Right cardiac atrium (tissue), 5 donors: ENCODE data around the gene OR10A7. TPM values are rescaled to one million over a fixed set of nuclear protein-coding genes. Genes with fewer than 3 reads are reported as not detected.

Experiments
- ATAC-seq, 2 donors: fragments of 200-7000 bp; cut with Tn5 transposase; one replicate each; pipeline versions ENCODE4 v1.8.0 to v1.9.1; 2020; ENCODE audit warnings: moderate library complexity in 2 of 2, mild to moderate bottlenecking in 1 of 2
- DNase-seq, 3 donors: peaks; one replicate each; pipeline ENCODE4 v3.0.0-alpha.2; 2020
- H3K27ac ChIP-seq: one replicate; pipeline ENCODE4 v1.5.1; 2013; ENCODE audit warnings: mild to moderate bottlenecking, low read length, control low read depth, moderate library complexity
- H3K27me3 ChIP-seq: one replicate; pipeline ENCODE4 v1.6.1; 2013; ENCODE audit not compliant: control insufficient read depth, insufficient read depth
- H3K4me1 ChIP-seq: one replicate; pipeline ENCODE4 v1.6.1; 2013; ENCODE audit warnings: low read length; ENCODE audit not compliant: control insufficient read depth, insufficient read depth
- H3K4me3 ChIP-seq: one replicate; pipeline ENCODE4 v1.5.1; 2013; ENCODE audit warnings: low read length, control low read depth
- H3K9me3 ChIP-seq: one replicate; pipeline ENCODE4 v1.6.1; 2013; ENCODE audit warnings: low read length; ENCODE audit not compliant: control insufficient read depth
- WGBS: extraction: QIAGEN DNeasy Blood & Tissue Kit; methylation state at CpG from one replicate; pipeline ENCODE4 v1.1.7; 2013; 5-methylcytosine and 5-hydroxymethylcytosine counted together
- intact Hi-C, 4 donors: fragments of 100-400 bp; cut with DNase I; formaldehyde crosslinking; loops; one replicate each; pipeline versions ENCODE4 v1.11.0 to v1.14.0; 2022 to 2023
- polyA plus RNA-seq: library from polyadenylated mRNA; stranded (reverse); fragments of 200-250 nt; gene quantifications from one replicate; pipeline ENCODE4 v1.2.3, GENCODE V29; 2013
- total RNA-seq, 4 donors: library from RNA; stranded (reverse); fragmentation: NEBNext Ultra II Directional; extraction: Animal tissue kit (Norgen Biotek cat#: 25700); gene quantifications; one replicate each; pipeline ENCODE4 v1.2.1, GENCODE V29; 2021
- donor health status: healthy with polysubstance abuse.
- donor health status: DM: no; HTN: yes; CAD: no.
- donor health status: DM: no; HTN: no; CAD: no.
- donor health status: DM: no; HTN: yes; CAD: no; lungs with severe emphysema.
- donor health status: DM: yes; HTN: yes; CAD: no.

Gene OR10A7
- total and polyA plus RNA-seq, 5 donors: not detected

GRCh38 chr12:55246159-55246558, 25.3 kb downstream of the OR10A7 start:
- WGBS: 60% methylated on average over 1 of the region's 1 CpG
- DNase-seq: no peak
- no peak overlapping the region for H3K4me3 ChIP-seq
- no peak for ATAC-seq
- H3K4me1 ChIP-seq: no peaks in the 10 kb centered on the region
- no peaks in the 10 kb centered on the region for H3K9me3 ChIP-seq
- intact Hi-C loops: no loop called here
- H3K27me3 ChIP-seq: no peaks in the 10 kb centered on the region
- no peak overlapping the region for H3K27ac ChIP-seq

GRCh38 chr12:55250944-55251343, 30.1 kb downstream of the OR10A7 start:
- 55% methylated on average over 3 of the region's 3 CpGs for WGBS
- Histone ChIP-seq H3K4me3 (no peak overlapping the region), H3K9me3 (no peaks in the 10 kb centered on the region), H3K4me1 (no peaks in the 10 kb centered on the region), H3K27ac (no peak overlapping the region), H3K27me3 (no peaks in the 10 kb centered on the region)
- intact Hi-C loops: no loop called here
- DNase-seq (no peak), ATAC-seq (no peak)

GRCh38 chr12:55253281-55253680, 32.5 kb downstream of the OR10A7 start:
- H3K4me1 ChIP-seq: no peaks in the 10 kb centered on the region
- DNase-seq: no peak
- no peaks in the 10 kb centered on the region for H3K27me3 ChIP-seq
- no peak for ATAC-seq
- no peak overlapping the region for H3K27ac ChIP-seq
- no peak overlapping the region for H3K4me3 ChIP-seq
- no peaks in the 10 kb centered on the region for H3K9me3 ChIP-seq
- intact Hi-C loops: no loop called here

- ATAC-seq: no peak
- intact Hi-C loops: no loop called here
- no peaks in the 10 kb centered on the region for H3K9me3 ChIP-seq
- H3K27me3 ChIP-seq: no peaks in the 10 kb centered on the region
- 88% methylated on average over 4 of the region's 4 CpGs for WGBS
- no peaks in the 10 kb centered on the region for H3K4me1 ChIP-seq
- no peak overlapping the region for H3K4me3 ChIP-seq
- no peak overlapping the region for H3K27ac ChIP-seq
- DNase-seq: no peak
Measured at GRCh38 chr12:55256831-55257230, 36.0 kb downstream of the OR10A7 start.

GRCh38 chr12:55258303-55258702, 37.5 kb downstream of the OR10A7 start:
- intact Hi-C loops: no loop called here
- DNase-seq: no peak
- WGBS: 61% methylated on average over 2 of the region's 2 CpGs

More at GRCh38 chr12:55258303-55258702, 37.5 kb downstream of the OR10A7 start:
- no peaks in the 10 kb centered on the region for H3K4me1 ChIP-seq
- no peaks in the 10 kb centered on the region for H3K27me3 ChIP-seq
- H3K4me3 ChIP-seq: no peak overlapping the region
- no peaks in the 10 kb centered on the region for H3K9me3 ChIP-seq
- ATAC-seq: no peak
- no peak overlapping the region for H3K27ac ChIP-seq

Other genes with a start within 250 kb of the OR10A7 start
- 1 to 10 TPM in 1 of 4 donors, under 1 TPM in 3; 0.59 to 1.1 (median 0.83) TPM for gene TESPA1, start 236.3 kb upstream of the OR10A7 start, total RNA-seq
- 0.14 TPM for gene TESPA1, start 236.3 kb upstream of the OR10A7 start, polyA plus RNA-seq
- gene NEUROD4, start 201.1 kb upstream of the OR10A7 start, total RNA-seq: not detected
- not detected for gene NEUROD4, start 201.1 kb upstream of the OR10A7 start, polyA plus RNA-seq
- gene OR9K2, start 94.6 kb upstream of the OR10A7 start, total RNA-seq: not detected
- not detected for gene OR9K2, start 94.6 kb upstream of the OR10A7 start, polyA plus RNA-seq
- not detected for gene OR6C74, start 23.6 kb downstream of the OR10A7 start, total RNA-seq
- not detected for gene OR6C74, start 23.6 kb downstream of the OR10A7 start, polyA plus RNA-seq
- gene OR6C6, start 75.5 kb downstream of the OR10A7 start, total RNA-seq: not detected
- not detected for gene OR6C6, start 75.5 kb downstream of the OR10A7 start, polyA plus RNA-seq
- not detected for gene OR6C1, start 93.3 kb downstream of the OR10A7 start, total RNA-seq
- gene OR6C1, start 93.3 kb downstream of the OR10A7 start, polyA plus RNA-seq: not detected
- gene OR6C3, start 109.7 kb downstream of the OR10A7 start, total RNA-seq: not detected
- gene OR6C3, start 109.7 kb downstream of the OR10A7 start, polyA plus RNA-seq: not detected
- not detected for gene OR6C75, start 141.9 kb downstream of the OR10A7 start, total RNA-seq
- gene OR6C75, start 141.9 kb downstream of the OR10A7 start, polyA plus RNA-seq: not detected
- gene OR6C65, start 179.5 kb downstream of the OR10A7 start, total RNA-seq: not detected
- gene OR6C65, start 179.5 kb downstream of the OR10A7 start, polyA plus RNA-seq: not detected
- gene OR6C76, start 205.2 kb downstream of the OR10A7 start, total RNA-seq: not detected
- not detected for gene OR6C76, start 205.2 kb downstream of the OR10A7 start, polyA plus RNA-seq
- not detected for gene OR6C2, start 223.1 kb downstream of the OR10A7 start, total RNA-seq
- gene OR6C2, start 223.1 kb downstream of the OR10A7 start, polyA plus RNA-seq: not detected
- not detected for gene OR6C70, start 249.1 kb downstream of the OR10A7 start, total RNA-seq
- not detected for gene OR6C70, start 249.1 kb downstream of the OR10A7 start, polyA plus RNA-seq